CD4-positive, alpha-beta T cell treated with Interferon gamma for 1 hour (primary cell): ENCODE data around the gene GPBAR1.

ENCODE experiments used
- DNase-seq: peaks from one replicate; pipeline ENCODE4 v3.0.0-alpha.2; 2020

Gene GPBAR1

DNA sequence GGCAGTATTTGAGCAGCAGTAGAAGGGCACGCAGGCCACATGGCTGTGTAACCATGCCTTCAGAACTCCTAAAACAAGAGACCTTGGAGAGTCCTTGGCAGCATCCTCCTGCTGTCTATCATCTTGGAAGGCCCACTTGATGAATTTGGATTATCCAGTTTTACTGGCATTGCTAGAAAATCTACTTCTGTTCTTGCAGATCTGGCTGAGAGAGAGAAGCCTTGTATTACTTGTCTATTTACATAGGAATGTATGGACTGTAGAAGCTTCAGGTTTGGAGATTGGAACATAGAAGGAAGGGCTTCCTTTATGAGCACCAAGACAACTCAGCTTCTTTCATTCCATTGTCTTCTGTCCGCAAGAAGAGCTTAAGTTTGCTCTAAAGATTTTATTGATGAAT is 16.1 kb upstream of the GPBAR1 start:
- DNase-seq = no peak

DNA sequence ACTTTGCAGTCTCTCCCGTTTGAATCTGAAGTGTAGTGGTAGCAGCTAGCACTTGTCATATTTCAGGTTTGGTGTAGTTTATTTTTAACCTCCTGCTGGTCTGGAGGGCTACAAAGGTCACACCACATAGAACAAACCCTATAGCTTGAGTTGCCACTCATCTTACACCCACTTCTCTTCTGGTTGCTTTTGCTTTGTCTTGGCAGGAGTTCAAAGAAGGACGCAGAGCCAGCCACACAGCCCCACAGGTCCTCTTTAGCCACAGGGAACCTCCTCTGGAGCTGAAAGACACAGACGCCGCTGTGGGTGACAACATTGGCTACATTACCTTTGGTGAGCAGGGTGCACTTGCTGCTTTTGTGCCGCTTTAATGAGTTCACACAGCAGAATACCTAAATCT is 15.6 kb upstream of the GPBAR1 start:
- no peak for DNase-seq

DNA sequence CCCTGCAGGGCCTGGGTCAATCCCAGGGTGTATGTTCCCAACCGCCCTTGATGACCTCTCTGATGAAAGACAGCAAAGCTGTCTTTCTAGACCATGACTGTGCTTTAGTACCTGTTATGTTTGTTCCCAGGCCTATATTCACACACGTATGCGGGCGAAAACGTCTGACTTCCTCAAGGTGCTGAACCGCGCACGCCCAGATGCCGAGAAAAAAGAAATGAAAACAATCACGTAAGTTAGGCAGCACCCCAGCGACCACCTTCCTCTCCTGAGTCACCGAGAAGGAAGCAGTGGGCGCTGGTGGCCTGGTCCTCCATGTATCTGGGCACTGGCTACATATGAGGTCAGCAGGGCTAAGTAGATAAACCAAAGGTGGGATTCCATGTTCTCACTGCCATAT is 11.1 kb upstream of the GPBAR1 start:
- no peak for DNase-seq

DNA sequence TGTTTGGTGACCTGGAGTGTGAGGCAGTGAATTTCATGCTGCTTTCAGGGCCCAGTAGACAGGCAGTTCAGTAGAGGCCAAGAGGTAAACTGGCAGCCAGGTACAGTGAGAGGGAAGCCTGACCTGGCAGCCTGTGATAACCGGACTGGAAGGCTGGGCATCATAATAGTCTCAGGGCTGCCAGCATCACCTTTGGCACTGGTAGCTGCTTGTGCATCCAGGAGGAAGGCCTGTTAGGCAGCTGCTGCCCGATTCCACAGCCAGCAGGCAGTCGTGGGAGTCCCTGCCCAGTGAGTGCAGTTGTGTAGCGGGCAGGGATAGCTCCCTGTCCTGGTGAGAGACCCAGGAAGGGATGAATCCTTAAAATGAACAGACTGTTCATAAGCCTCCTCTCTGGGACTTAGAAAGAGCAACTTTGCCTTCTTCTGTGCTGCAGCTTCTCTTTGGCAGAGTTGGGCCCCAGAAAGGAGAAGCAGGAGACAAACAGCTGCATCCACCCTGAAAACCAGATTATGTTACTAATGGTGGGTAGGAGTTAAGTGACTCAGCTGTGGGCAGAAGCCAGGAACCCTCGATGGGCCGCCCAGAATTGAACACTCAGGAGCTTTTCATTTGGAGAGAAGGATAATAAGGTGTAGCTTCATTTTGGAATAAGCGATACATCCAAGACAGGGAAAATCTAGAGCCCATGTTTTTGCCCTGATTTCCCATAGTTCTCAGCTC is 8.1 kb upstream of the GPBAR1 start:
- no peak for DNase-seq

DNA sequence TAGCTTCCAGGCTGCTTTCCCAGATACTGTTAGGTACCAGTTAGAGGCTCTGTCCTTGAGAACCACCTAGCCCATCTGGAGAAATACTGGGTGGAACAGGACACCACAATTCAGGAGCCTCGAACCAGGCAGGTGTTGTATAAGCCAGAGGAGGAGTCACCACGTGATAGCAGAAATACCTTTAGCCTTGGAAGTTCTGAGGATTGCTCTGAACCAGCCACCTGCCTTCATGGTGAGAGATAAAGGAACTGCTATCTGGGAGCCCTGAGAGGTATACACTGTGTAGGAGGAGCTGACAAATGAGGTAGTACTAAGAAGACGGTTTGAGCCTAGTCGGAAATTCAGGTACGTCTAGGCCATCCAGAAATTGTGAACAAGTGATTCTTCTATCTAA is 7.6 kb upstream of the GPBAR1 start:
- DNase-seq = no peak

DNA sequence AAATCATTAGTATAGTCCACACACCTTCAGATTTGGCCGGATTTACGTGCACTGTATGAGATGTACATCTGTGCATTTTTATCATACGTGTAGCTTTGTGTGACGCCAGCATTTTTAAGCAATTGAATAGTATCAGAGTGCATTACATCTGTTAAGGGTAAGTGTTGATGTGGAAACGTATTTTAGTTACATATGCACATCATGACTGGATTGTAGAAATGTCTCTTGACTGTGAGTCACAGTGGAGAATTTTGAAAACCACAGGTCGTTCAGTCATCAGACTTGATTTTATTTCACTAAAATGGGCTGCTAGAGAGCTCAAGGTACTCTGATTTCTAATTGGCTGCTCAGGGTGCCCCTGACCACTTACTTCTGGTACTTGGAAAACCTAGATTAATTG is 5.4 kb upstream of the GPBAR1 start:
- DNase-seq = no peak

DNA sequence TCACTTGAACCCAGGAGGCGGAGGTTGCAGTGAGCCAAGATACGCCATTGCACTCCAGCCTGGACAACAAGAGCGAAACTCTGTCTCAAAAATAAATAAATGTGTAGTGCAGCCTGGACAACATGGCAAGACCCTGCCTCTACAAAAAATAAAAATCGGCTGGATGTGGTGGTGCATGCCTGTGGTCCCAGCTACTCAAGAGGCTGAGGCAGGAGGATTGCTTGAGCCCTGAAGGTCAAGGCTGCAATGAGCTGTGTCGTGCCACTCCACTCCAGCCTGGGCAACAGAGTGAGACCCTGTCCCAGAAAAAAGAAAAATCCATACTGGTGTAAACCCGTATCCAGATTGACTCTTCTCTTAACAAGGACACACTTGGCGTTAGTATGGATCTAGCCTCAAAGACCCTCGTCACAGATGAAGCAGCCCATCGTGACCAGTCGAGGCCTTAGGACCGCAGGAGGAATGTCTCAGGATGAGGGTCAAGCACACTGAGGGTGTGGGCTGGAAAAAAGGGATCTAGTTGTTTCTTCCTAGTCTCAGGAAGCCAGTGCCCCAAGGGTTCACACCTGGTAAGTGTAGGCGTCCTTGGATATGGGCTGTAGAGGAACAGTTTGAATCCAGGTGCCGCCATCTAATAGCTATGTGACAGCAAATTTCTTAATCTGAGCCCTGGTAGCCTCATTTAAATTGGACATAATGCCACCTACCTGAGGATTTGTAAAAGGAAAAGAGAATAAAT is 4.0 kb upstream of the GPBAR1 start:
- no peak for DNase-seq

DNA sequence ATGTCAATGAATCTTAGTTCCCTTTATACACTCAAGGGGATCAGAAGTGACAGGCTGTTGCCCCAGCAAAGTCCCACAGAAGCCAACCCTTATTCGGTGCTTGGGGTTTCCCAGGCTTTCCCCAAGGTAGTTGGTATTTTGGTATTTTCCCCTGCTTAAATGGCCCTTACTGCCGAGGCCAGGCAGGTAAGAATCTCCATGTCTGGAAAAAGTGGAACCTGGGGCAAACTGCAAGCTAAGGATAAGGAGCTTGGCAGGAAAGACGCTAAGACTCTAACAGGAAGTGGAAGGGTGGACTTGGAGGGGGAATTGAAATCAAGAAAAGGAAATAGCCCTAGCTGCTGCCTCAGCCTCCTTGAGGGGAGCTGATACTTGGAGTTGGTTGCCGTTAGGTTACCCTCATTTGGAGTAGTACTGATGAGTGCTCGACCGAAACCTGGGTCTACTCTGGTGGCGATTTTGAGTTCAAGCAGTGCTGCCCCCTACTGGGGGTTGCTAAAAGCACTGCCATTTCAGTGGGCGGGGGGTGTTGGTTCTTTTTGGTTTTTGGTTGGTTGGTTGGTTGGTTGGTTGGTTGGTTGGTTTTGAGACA is 3.3 kb upstream of the GPBAR1 start:
- peak; percentile 67 for DNase-seq

DNA sequence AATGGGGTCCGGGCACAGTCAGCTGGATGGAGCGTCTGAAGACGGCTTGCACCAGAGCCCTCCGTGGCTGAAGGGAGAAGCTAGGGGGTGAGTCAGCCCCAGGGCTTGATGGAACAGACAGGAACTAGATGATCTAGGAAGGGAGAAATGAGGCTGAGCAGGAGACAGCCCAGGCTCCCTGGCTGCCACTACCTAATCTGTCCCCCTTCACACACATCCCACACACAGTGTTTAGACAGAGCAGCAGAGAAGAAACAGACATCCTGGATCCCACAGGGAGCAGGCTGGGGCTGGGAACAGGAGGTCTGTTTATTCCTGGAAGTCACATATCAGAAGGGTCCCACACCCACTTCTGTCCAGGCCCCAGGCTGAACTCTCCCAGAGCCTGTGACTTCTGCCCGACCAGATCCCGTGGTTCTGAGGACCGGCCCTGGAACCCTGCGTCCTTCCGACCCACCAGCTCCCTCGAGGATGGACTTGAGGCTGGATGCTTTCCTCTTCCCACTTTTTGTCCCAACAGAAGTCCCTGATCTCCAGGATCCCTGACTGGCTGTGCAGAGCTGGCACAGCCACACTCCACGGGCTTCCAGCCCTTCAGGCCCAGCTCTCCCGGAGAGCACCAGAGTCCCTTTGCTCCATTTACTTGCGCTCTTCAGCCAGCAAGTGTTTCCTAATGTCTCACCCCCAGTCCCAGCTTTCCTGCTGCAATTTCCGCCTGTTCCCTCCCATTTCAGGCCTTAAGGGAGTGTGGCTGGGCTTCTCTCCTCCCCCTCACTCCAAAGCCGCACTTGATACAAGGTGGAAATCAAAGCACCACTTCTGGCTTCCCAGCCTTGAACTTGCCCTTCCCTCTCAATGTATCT is 1.5 kb upstream of the GPBAR1 start:
- no peak for DNase-seq

DNA sequence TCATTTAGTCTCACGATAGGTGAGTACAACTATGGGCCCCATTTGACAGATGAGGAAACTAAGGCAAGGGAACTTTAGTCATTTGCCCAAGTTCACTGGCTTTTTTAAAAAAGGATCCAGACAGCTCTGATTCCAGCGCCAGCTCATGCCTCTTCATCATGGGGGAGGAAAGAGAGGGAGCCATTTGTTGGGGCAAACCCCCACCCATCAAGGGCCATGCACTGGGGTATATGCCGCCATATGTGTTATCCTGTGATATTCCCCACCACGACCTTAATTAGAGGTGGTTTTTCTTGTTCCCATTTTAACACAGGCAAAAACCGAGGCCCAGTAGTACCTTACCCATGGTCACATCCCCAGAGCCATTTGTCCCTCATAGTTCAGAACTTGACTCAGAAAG is 649 bp upstream of the GPBAR1 start:
- DNase-seq = no peak

DNA sequence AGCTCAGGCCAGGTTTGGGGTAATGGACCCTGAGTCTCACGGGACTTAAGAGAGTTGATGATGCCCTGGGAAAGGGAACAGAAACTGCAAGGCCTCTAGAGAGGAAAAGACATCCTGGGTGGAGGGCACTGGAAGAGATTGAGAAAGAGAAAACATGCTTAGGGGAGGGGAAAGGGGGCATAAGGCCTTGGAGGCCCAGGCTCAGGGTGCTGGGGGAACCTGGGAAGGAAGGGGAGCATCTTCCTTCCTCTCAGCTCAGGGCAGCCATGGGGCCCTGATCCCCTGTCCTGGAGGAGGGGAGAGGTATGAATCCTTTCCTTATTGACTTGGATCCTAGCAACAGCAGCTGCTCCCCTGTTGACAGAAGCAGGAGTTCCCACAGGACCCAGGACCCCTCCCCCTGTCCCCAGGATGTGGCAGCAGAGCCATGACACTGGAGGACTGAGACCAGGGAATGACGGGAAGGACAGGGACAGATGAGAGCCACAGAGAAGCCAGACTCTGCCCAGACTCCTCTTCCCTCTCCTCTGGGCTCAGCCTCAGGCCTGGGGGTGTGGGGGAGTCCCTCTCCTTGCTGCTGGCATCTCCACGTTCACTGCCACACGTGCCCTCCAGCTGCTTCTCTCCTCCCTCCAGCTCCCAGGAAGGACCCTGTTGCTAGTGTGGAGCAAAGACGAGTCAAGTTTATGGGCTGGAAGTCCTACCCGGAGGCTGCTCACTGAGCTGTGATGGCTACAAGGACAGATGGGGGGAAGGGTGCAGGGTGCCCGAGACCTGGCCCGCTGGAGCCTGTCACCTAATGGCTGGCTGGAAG is 815 bp downstream of the GPBAR1 start:
- DNase-seq = no peak

DNA sequence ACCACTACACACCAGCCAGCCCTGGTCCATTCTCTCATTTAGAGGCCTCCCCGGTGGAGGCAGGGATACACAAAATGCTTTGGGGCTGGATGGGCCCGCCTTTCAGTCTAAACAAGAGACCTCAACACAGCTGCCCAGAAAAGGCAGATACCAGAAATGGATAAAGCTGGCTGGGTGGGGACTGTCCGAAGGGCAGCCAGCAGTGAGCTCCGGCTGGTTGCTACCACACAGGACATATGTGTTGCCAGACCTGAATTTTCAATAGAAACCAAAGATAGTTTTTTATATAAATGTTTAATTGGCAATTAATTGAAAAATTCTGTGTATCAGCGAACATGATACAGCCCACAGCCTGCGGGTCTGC is 1.4 kb downstream of the GPBAR1 start:
- DNase-seq = no peak

DNA sequence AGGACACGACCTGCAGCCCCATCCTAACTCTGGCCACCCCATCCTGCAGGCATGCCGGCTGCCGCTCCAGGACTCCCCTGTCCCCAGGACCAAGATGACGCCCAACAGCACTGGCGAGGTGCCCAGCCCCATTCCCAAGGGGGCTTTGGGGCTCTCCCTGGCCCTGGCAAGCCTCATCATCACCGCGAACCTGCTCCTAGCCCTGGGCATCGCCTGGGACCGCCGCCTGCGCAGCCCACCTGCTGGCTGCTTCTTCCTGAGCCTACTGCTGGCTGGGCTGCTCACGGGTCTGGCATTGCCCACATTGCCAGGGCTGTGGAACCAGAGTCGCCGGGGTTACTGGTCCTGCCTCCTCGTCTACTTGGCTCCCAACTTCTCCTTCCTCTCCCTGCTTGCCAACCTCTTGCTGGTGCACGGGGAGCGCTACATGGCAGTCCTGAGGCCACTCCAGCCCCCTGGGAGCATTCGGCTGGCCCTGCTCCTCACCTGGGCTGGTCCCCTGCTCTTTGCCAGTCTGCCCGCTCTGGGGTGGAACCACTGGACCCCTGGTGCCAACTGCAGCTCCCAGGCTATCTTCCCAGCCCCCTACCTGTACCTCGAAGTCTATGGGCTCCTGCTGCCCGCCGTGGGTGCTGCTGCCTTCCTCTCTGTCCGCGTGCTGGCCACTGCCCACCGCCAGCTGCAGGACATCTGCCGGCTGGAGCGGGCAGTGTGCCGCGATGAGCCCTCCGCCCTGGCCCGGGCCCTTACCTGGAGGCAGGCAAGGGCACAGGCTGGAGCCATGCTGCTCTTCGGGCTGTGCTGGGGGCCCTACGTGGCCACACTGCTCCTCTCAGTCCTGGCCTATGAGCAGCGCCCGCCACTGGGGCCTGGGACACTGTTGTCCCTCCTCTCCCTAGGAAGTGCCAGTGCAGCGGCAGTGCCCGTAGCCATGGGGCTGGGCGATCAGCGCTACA is 2.1 kb downstream of the GPBAR1 start:
- no peak for DNase-seq

DNA sequence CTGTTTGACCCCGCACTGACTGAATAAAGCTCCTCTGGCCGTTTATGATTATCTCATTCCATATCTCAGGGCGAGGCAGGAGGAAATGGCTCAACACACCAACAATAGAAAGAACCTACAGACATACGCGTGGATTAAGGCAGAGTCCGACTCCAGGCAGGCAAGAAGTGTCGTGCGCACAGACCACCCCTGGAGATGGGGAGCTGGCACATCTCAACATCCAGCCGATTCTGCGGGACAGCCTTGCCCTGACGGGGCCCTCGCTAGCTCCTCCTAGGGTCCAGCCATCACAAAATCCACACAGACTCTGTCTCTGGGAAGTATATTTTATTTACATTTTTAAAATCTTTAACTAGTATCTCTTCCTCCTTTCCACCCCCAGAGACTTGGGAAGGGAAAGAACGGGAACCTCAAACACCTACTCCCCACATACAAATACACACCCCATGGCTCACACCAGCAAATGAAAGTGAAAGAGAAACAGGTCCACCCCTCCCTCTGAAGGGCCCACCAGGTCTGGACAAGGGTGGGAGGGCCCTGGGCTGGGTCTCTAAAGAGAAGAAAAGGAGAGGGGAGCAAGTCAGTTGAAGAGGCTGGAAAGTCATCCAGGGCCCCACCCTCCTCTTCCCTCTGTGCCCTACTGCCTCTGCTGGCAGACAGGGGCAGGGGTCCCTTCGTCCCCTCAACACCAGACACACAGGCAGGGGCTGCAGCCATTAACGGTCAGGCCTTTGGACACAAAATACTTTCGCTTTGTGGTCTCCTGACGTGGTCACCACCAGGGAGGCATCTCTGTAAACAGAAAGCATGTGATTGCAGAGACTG is 3.2 kb downstream of the GPBAR1 start:
- DNase-seq = no peak

DNA sequence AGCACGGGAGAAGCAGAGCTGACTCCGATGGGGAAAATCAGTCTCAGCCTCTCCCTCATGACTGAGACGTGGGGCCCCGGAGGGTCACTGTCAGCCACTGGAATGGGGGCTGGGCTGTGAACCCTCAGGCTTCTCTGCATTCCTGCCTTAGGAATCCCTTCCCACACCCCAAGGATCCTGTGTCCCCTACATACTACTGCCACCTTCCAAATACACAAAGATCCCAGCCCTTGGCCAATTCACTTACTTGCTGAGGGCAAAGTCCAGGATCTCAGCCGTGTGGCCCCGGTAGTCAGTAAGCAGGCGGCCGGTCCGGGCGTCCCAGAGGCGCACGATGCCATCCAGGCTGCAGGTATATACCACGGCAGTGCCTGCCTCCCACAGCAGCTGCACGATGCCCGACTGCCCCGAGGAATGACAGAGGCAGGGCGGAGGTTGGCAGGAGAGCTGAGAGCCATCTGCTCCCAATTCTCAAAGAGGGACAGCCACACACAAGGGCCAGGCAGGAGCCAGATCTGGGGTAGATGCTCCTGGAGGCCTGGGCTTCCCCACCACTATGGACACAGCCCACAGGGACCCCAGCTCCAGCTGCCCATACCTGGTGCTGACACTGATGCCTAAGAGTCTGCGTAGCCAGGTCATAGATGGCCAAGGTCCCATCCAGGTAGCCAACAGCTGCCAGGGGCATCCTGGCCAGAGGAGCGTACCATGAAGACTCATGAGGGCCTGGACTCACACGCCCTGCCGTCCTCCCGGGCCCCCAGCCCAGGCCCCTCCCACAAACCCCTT is 4.2 kb downstream of the GPBAR1 start:
- DNase-seq = no peak

DNA sequence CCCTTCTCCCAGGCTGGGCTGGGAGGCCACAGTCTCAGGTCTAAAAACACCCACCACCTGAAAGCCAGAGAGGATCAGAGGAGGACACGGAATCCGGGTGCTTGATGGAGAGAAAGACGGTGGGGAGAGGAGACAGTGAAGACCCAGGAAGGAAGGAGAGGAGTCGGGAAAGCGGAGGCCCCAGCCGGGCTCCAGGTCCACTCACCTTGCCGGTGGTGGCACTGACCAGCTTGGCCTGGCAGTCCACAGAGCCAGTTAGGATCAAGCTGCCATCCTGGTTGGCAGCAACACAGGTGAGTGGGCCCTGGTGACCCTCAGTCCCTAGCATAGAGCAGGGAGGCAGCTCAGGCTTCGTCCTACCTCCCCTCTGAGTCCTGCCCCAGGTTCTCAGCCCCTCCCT is 4.8 kb downstream of the GPBAR1 start:
- no peak for DNase-seq

DNA sequence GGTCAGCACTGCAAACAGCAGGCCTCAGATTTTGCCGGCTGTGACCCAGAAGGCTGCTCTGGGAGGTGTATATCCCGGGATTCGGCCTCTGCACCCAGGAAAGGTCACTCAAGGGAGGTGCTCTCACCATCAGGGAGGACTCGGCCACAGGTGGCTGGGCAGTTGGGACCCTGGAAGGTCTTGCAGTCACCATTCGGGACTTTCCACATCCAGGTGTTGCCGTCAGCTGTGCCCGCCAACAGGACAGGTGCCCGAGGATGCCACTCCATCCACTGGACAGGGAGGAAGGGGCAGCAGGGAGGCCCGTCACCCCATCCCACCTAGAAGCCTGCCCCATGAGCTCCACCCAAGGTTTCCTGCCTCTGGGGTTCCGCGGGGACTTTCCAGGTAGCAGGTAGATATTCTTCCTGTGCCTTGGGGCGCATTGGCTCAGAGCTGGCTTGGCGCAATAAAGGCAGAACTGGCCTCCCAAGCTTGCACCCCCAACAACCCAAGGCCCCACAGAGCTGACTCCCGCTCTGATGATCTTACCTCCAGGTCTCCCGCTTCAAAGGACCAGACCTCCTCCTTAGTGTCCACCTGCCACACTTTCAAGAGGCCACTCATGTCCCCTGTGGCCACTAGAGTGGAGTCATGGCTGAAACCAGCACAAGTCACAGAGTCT is 5.6 kb downstream of the GPBAR1 start:
- no peak for DNase-seq

DNA sequence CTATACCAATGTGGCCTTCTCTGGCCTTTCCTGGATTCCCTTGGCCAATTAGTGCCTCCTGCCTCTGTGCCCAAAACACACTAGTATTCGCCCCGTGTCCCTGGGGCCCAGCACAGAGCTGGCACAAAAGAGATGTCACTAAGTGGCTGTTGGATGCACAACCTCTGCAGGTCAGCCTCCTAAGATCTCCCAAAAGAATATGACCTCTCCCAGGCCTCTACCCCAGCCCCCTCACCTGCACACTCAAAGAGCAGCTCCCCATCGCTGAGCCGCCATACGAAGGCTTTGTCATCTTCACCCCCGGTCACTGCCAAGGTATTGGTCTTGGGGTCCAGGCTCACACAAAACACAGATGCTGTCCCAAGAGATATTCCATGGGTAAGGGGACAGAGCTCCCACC is 6.4 kb downstream of the GPBAR1 start:
- no peak for DNase-seq
